ENCODE results near the gene PAFAH1B1. TPM values are rescaled to one million over a fixed set of nuclear protein-coding genes. Genes with fewer than 3 reads are reported as not detected.

The PAFAH1B1 gene
- polyA plus RNA-seq, 1 donor (not counting 4 experiments of a cell fraction or from before 2014, with no cell fraction given), result 119 TPM

DNA sequence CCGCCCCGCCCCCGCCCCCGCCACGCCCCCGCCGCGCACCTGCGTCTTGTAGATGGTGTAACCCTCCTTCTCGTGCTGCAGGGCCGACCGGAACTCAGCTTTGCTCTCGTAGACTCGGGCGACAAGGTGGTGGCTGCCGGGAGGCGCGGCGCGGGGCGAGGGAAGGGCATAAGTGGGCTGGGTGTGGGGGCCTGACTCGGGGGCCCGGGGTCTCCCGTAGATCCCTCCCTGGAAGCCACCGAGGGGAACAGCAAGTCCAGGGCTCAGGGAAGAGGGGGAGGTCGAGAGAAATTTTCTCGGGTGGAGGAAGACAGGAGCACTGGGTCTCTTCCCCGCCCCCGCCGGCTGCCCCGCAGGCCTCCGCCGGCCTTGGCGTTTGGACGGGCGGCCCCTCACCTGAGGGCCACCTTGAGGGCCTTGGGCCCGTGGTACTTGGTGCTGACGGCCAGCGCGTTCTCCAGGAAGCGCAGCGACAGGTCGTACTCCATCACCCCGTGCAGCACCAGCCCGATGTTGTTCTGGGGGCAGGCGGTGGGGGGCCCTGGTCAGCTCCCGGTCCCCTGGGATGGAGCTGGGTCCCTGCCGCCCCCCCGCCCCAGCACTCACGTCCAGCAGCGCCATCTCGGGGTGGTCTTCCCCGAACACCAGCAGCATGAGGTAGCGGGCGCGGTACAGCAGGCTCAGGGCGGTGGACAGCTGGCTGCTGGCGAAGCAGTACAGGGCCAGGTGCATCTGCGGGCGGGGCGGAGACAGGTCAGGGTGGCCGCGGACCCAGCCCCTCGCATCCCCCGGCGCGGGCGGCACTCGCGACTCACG, 98.7 kb downstream of the PAFAH1B1 start:
- peaks cover 24% of the 10 kb centered on the region in 2 experiments for H3K36me3 ChIP-seq (ENCODE audit: control insufficient read depth in 2 of 2, extremely low read depth in 1 of 2, insufficient read depth in 2 of 2, low read length in 2 of 2)
- H3K4me3 ChIP-seq (ENCODE audit: control insufficient read depth in 2 of 3, extremely low read depth in 1 of 3, insufficient read depth in 2 of 3, low read depth in 1 of 3, low read length in 3 of 3), result no peak overlapping the region
- DNase-seq (ENCODE audit: low read depth, low spot score) (no peak), FAIRE-seq (no peak)
- no peaks in the 10 kb centered on the region for H3K9me3 ChIP-seq (ENCODE audit: control insufficient read depth, low read depth, low read length)
- no peaks in the 10 kb centered on the region for H3K9me1 ChIP-seq (ENCODE audit: control insufficient read depth, extremely low read depth, insufficient read depth, low read length)
- H3K79me2 ChIP-seq (ENCODE audit: control insufficient read depth, insufficient read depth, low read length), result no peaks in the 10 kb centered on the region
- dilution Hi-C loops (cut with MboI; ENCODE audit: extremely low pct_ligation_motif_present, low sequenced_read_pairs), result no loop called here
- no peak overlapping the region for H3K4me2 ChIP-seq (ENCODE audit: control insufficient read depth, extremely low read depth, insufficient read depth, low read depth, low read length)
- TF ChIP-seq, protein P1, sequence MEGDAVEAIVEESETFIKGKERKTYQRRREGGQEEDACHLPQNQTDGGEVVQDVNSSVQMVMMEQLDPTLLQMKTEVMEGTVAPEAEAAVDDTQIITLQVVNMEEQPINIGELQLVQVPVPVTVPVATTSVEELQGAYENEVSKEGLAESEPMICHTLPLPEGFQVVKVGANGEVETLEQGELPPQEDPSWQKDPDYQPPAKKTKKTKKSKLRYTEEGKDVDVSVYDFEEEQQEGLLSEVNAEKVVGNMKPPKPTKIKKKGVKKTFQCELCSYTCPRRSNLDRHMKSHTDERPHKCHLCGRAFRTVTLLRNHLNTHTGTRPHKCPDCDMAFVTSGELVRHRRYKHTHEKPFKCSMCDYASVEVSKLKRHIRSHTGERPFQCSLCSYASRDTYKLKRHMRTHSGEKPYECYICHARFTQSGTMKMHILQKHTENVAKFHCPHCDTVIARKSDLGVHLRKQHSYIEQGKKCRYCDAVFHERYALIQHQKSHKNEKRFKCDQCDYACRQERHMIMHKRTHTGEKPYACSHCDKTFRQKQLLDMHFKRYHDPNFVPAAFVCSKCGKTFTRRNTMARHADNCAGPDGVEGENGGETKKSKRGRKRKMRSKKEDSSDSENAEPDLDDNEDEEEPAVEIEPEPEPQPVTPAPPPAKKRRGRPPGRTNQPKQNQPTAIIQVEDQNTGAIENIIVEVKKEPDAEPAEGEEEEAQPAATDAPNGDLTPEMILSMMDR (optimal IDR thresholded peaks at IDR 0.05 in 1 of 3, IDR thresholded peaks at IDR 0.05 in 1 of 3, conservative IDR thresholded peaks at IDR 0.05 in 1 of 3; ENCODE audit: extremely low read depth in 1 of 3, insufficient read depth in 2 of 3, low read length in 3 of 3), result no peak
- no peak for TF ChIP-seq EZH2 (IDR thresholded peaks at IDR 0.05; ENCODE audit: low read length)
- no peaks in the 10 kb centered on the region for H3K27me3 ChIP-seq (ENCODE audit: control insufficient read depth, extremely low read depth, insufficient read depth, low read length)
- no peaks in the 10 kb centered on the region for H3K4me1 ChIP-seq (ENCODE audit: control insufficient read depth, extremely low read depth, insufficient read depth, low read length)
- H2AFZ ChIP-seq (ENCODE audit: control insufficient read depth, low read length), result no peak overlapping the region
- no peak overlapping the region for H3K9ac ChIP-seq (ENCODE audit: control insufficient read depth, extremely low read depth, insufficient read depth, low read length)
- no peak overlapping the region for H3K27ac ChIP-seq (ENCODE audit: control insufficient read depth, insufficient read depth, low read length)
- no peaks in the 10 kb centered on the region for H4K20me1 ChIP-seq (ENCODE audit: control insufficient read depth, extremely low read depth, insufficient read depth, low read length)

DNA sequence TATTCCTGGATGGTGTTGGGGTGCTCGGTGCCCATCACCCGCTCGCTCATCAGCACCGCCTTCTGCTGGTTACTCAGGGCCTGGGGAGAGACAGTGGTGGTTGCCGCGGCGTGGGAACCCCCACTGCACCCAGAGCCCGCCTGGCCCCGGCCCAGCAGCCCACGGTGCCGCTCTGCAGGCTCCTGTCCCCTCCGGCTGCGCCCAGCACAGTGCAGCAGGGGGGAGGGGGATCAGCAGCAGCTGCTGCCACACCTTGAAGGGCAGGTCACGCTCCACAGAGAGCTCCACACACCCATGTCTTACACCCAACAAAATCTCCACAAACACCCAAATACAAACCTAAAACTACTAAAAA, 99.3 kb downstream of the PAFAH1B1 start:
- Histone ChIP-seq H3K4me3 (ENCODE audit: control insufficient read depth in 2 of 3, extremely low read depth in 1 of 3, insufficient read depth in 2 of 3, low read depth in 1 of 3, low read length in 3 of 3) (no peak overlapping the region), H3K27me3 (ENCODE audit: control insufficient read depth, extremely low read depth, insufficient read depth, low read length) (no peaks in the 10 kb centered on the region), H3K27ac (ENCODE audit: control insufficient read depth, insufficient read depth, low read length) (no peak overlapping the region), H2AFZ (ENCODE audit: control insufficient read depth, low read length) (no peak overlapping the region), H3K79me2 (ENCODE audit: control insufficient read depth, insufficient read depth, low read length) (no peaks in the 10 kb centered on the region), H3K4me1 (ENCODE audit: control insufficient read depth, extremely low read depth, insufficient read depth, low read length) (no peaks in the 10 kb centered on the region), H3K4me2 (ENCODE audit: control insufficient read depth, extremely low read depth, insufficient read depth, low read depth, low read length) (no peak overlapping the region), H3K36me3 (ENCODE audit: control insufficient read depth in 2 of 2, extremely low read depth in 1 of 2, insufficient read depth in 2 of 2, low read length in 2 of 2) (peaks cover 24 to 27% of the 10 kb centered on the region in 2 experiments), H3K9me1 (ENCODE audit: control insufficient read depth, extremely low read depth, insufficient read depth, low read length) (no peaks in the 10 kb centered on the region), H3K9me3 (ENCODE audit: control insufficient read depth, low read depth, low read length) (no peaks in the 10 kb centered on the region), H4K20me1 (ENCODE audit: control insufficient read depth, extremely low read depth, insufficient read depth, low read length) (no peaks in the 10 kb centered on the region), H3K9ac (ENCODE audit: control insufficient read depth, extremely low read depth, insufficient read depth, low read length) (no peak overlapping the region)
- no peak for DNase-seq (ENCODE audit: low read depth, low spot score)
- dilution Hi-C loops (cut with MboI; ENCODE audit: extremely low pct_ligation_motif_present, low sequenced_read_pairs), result no loop called here
- FAIRE-seq, result no peak
- TF ChIP-seq, protein P1 (optimal IDR thresholded peaks at IDR 0.05 in 1 of 3, IDR thresholded peaks at IDR 0.05 in 1 of 3, conservative IDR thresholded peaks at IDR 0.05 in 1 of 3; ENCODE audit: extremely low read depth in 1 of 3, insufficient read depth in 2 of 3, low read length in 3 of 3), result no peak
- no peak for TF ChIP-seq EZH2 (IDR thresholded peaks at IDR 0.05; ENCODE audit: low read length)
